Measurements from ENCODE around the gene MAD2L2. TPM values are rescaled to one million over a fixed set of nuclear protein-coding genes. Genes with fewer than 3 reads are reported as not detected.
A peak's percentile ranks its signal among the peaks of the same experiment; 100 is the strongest.

MAD2L2 gene
- total and polyA plus RNA-seq, 9 of the 15 experiments (the other 6 are each of a cell fraction or from before 2014, with no cell fraction given) = 12.4 to 286 (median 143) TPM

DNA sequence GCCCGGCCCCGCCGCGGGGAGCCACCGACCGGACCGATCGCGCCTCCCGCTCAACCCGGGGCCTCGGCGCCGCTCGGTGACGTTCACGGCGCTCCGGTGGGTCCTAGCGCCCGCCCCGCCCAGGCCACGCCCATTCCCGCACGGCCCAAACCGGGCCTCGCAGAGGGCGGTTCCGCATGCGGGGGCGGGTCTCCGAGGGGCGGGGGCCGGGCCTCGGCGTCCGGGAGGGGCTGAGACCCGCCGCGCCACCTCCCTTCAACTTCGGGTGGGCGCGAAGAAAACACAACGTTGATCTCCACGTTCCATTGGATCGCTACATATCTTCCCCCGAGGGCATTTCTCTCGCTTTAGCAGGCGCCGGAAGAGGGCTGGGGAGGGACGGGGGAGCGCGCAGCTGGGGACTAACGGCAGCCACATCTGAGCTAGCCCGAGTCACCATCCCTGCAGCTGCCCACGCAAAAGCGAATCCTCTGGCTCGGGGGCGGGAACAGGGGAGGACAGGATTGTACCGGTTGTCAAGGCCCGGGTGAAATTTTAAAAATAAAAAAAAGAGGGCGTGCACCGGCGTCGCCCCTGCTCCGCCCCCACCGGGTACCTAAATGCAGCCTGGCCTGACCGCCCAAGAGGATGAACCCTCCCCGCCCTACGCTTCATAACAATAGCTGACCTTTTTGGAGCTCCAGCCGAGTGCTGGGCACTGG is at the start of gene MAD2L2 (continued):
- TF ChIP-seq, protein P1, sequence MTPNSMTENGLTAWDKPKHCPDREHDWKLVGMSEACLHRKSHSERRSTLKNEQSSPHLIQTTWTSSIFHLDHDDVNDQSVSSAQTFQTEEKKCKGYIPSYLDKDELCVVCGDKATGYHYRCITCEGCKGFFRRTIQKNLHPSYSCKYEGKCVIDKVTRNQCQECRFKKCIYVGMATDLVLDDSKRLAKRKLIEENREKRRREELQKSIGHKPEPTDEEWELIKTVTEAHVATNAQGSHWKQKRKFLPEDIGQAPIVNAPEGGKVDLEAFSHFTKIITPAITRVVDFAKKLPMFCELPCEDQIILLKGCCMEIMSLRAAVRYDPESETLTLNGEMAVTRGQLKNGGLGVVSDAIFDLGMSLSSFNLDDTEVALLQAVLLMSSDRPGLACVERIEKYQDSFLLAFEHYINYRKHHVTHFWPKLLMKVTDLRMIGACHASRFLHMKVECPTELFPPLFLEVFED (CRISPR knock-in tag; conservative IDR thresholded peaks at IDR 0.05) = peak; percentile 32; the same call in 1 of the 2 replicates
- TF ChIP-seq MAFF (IDR thresholded peaks at IDR 0.05; ENCODE audit: low read length) (no peak), SIRT6 (IDR thresholded peaks at IDR 0.05; ENCODE audit: low read depth, low read length) (no peak), ZNF12 (CRISPR knock-in tag; IDR thresholded peaks at IDR 0.05) (0 out of 2 replicates have a peak, but pooled peaks have one; percentile 12), ZNF589 (CRISPR knock-in tag; IDR thresholded peaks at IDR 0.05; ENCODE audit: low read depth) (no peak), ZFP1 (CRISPR knock-in tag; IDR thresholded peaks at IDR 0.05) (no peak), CBX5 (IDR thresholded peaks at IDR 0.05; ENCODE audit: borderline replicate concordance, low read depth) (no peak), HNRNPL (IDR thresholded peaks at IDR 0.05; ENCODE audit: low read depth, low read length) (no peak; the same call in 1 of the 2 replicates), CBX3 (IDR thresholded peaks at IDR 0.05; ENCODE audit: borderline replicate concordance in 1 of 2, low read length in 2 of 2) (no peak; a peak in 1 of 3 replicates), ELK3 (CRISPR knock-in tag; IDR thresholded peaks at IDR 0.05) (no peak), SMAD4 (CRISPR knock-in tag; conservative IDR thresholded peaks at IDR 0.05) (peak; percentile 59; the same call in 1 of the 2 replicates), NFIC (IDR thresholded peaks at IDR 0.05) (peak; percentile 37), RAD21 (CRISPR knock-in tag; conservative IDR thresholded peaks at IDR 0.05 in 1 of 2, IDR thresholded peaks at IDR 0.05 in 1 of 2) (no peak), TGIF2 (CRISPR knock-in tag; IDR thresholded peaks at IDR 0.05) (no peak), STAT5A (IDR thresholded peaks at IDR 0.05; ENCODE audit: borderline replicate concordance, low read length) (no peak), RFX1 (IDR thresholded peaks at IDR 0.05) (no peak), RB1 (IDR thresholded peaks at IDR 0.05; ENCODE audit: low read depth) (peak; percentile 99), ESRRA (IDR thresholded peaks at IDR 0.05; ENCODE audit: borderline replicate concordance, low read depth) (peak; percentile 66; the same call in 1 of the 2 replicates), ZKSCAN8 (CRISPR knock-in tag; IDR thresholded peaks at IDR 0.05) (no peak), SMARCA4 (IDR thresholded peaks at IDR 0.05) (peak; percentile 32; the same call in 1 of the 2 replicates), HLTF (IDR thresholded peaks at IDR 0.05) (no peak), CBFB (CRISPR knock-in tag; IDR thresholded peaks at IDR 0.05) (no peak)
- TF ChIP-seq, protein P2, sequence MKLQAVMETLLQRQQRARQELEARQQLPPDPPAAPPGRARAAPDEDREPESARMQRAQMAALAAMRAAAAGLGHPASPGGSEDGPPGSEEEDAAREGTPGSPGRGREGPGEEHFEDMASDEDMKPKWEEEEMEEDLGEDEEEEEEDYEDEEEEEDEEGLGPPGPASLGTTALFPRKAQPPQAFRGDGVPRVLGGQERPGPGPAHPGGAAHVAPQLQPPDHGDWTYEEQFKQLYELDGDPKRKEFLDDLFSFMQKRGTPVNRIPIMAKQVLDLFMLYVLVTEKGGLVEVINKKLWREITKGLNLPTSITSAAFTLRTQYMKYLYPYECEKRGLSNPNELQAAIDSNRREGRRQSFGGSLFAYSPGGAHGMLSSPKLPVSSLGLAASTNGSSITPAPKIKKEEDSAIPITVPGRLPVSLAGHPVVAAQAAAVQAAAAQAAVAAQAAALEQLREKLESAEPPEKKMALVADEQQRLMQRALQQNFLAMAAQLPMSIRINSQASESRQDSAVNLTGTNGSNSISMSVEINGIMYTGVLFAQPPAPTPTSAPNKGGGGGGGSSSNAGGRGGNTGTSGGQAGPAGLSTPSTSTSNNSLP (IDR thresholded peaks at IDR 0.05; ENCODE audit: borderline replicate concordance, low read depth, low read length) = no peak
- TF ChIP-seq, protein P3, sequence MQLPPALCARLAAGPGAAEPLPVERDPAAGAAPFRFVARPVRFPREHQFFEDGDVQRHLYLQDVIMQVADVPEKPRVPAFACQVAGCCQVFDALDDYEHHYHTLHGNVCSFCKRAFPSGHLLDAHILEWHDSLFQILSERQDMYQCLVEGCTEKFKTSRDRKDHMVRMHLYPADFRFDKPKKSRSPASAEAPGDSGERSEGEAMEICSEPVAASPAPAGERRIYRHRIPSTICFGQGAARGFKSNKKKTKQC (CRISPR knock-in tag; IDR thresholded peaks at IDR 0.05) = no peak
